AG10803 (cell line): Measurements from ENCODE around the gene C1D.

ENCODE experiments used
- DNase-seq: peaks from one replicate; pipeline ENCODE4 v3.0.0; 2010; ENCODE audit warnings: low read depth
- H3K4me3 ChIP-seq: 2 replicates; pipeline ENCODE4 v1.5.1; 2011; ENCODE audit warnings: mild to moderate bottlenecking, low read length, control low read depth
- CTCF ChIP-seq: conservative IDR thresholded peaks from 2 replicates; pipeline ENCODE4 v1.5.1; 2011; ENCODE audit warnings: mild to moderate bottlenecking, low read length, control low read depth, inconsistent platforms

C1D gene

GRCh38 chr2:68018727-68019126 is 44.1 kb downstream of the C1D start:
- DNase-seq: no peak
- TF ChIP-seq CTCF: no peak
- H3K4me3 ChIP-seq: no peak overlapping the region

- no peak for DNase-seq
- no peak for TF ChIP-seq CTCF
- no peak overlapping the region for H3K4me3 ChIP-seq
These were observed 53.3 kb downstream of the C1D start for GRCh38 chr2:68009526-68009925.

DNA sequence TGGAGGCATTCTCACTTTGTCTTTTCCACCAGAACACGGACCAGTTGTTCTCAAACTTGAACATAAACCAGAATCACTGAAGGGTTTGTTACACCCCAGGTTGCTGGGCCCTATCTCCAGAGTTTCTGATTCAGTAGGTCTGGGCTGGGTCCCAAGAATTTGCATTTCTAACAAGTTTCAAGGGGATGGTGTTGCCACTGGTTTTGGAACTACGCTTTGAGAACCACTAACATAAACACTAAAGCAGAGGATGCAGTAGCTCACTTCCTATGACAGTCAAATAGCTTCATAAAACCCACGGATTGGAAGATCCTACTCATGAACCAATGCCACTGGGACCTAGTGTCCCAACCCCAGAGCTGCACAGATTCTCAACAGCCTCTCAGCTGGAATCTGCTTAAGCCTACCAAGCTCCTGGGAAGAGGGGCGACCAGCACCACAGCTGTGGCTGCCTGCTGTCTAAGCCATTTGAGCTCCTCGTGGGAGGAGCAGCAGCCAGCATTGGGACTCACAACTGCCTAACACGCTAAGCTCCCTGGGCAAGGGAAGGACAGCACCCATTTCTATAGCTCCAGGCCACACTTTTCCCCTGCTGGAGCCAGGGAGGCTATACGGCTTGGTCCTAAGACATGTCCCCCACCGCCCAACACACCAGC is 62.5 kb downstream of the C1D start:
- peak; percentile 58 for DNase-seq
- no peak overlapping the region for H3K4me3 ChIP-seq
- no peak for TF ChIP-seq CTCF

DNA sequence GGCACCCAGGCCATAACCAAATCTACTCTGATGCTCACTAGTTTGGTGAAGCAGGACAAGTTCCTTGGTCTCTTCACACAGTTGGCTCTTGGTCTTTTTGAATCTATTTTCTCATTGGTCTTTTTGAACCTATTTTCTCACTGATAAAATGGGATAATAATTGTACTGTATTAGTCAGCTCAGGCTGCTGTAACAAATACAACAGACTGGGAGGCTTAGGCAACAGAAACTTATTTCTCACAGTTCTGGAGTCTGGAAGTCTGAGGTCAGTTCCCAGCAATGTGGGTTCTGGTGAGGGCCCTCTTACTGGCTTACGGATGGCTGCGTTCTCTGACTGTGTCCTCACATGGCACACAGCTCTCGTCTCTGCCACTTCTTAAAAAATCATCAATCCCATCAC is 63.5 kb downstream of the C1D start:
- no peak for TF ChIP-seq CTCF
- no peak for DNase-seq
- no peak overlapping the region for H3K4me3 ChIP-seq

DNA sequence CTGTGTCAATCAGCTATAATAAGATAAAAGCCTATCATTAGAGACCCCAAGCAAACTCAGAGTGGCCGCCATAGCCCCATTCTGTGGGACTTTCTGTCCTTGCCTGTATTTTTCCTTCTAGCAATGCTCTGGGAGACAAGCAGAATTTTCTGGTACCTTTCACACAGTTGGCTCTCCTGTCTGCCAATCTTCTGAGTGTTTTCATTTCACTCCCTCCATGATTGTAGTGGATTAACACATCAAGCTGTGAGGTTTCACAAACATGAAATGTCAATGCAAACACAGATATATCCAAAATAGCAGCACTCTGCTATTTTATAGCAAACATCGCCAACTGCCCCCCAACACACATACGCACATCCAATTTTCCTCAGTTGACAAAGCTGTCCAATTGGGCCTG is 64.9 kb downstream of the C1D start:
- H3K4me3 ChIP-seq: no peak overlapping the region

DNA sequence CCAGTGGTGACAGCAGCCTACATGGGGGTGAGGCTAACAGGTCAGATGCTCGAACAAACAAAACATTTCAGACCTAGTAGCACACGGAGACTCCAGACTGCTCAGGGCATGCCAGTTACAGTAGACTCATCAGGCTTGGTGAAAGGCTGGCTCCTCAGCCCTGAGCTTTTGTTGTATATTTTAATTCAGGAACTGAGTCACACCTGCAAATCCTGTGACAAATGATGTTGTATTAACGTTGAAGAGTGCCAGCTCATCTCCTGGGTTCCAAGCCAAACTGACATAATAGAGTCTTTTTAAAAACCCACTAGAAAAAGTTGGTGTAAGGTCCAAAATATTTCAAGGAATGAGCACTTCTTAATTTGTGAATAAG is 65.3 kb downstream of the C1D start:
- no peak for TF ChIP-seq CTCF
- no peak overlapping the region for H3K4me3 ChIP-seq
- DNase-seq: peak; percentile 55

More for the DNA sequence above, 64.9 kb downstream of the C1D start:
- TF ChIP-seq CTCF: no peak
- DNase-seq: peak; percentile 18

DNA sequence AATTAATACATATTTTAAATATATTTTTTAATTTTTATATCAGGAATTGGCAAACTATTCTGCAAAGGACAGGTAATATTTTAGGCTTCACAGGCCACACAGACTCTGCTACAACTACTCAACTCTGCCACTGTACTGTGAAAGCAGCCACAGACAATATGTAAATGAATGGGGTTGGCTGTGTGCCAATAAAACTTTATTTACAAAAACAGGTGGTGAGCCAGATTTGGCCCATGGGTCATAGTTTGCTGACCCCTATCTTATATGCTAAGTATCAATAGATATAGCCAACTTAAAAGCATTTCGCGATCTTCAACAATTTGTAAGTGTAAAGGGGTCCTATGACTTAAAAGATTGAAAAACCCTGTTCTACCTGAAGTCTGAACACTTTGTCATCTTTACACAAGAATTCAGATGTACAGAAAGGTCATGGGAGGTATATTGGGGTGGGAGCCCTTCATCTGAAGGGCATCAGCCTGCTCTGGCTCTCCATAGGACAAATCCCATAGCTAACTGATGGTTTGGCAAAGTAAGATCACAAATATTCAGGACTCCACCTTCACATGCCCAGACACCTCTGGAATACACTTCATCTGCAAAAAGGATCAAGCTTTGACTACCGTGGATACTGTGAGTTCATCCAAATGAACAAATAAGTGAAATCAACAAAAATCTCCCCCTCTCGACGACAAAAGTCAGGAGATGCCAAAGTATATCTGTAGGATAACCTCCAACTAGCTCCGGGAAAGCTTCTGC is 65.9 kb downstream of the C1D start:
- no peak for DNase-seq
- TF ChIP-seq CTCF: no peak
- no peak overlapping the region for H3K4me3 ChIP-seq
